Left forelimb (tissue), 1 donor: Measurements from ENCODE around the gene BCCIP.

Experiments
- DNase-seq: peaks from one replicate; pipeline ENCODE4 v3.0.0-alpha.2; 2018; ENCODE audit warnings: low spot score

BCCIP gene

DNA sequence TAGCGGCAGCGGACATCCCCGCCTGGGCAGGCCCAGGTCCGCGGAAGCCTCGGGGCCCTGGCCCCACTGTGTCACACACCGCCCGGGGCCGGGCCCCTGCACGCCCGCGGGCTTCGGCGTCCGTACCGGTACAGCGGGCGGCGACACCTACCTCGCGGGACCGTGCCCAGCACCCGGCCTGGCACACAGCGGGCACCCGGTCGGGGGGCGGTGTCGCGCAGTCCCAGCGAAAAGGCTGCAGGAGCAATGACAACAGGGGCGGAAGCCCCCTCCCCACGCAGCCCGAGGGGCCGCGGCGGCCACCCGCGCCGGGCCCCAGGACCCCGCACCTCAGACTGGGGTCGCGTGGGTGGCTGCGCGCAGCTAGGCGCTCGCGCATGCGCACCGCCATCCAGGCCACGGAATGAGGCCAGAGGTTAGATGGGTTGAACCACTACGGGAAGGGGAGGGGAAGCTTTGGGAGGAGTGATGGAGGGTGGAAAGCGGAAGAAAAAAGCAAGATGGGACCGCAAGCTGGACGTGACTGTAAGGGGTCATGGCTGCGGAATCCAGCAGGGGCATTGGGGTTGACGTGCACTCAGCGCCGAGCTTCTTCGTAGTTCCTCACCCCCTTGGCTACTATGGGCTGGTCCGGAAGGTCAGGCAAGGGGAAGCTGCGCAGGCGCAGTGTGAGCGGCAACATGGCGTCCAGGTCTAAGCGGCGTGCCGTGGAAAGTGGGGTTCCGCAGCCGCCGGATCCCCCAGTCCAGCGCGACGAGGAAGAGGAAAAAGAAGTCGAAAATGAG is at the start of gene BCCIP, which contains the start of gene UROS:
TSS of gene BCCIP (plus strand) at position 669 of the 785 bp plus-strand sequence. CDS start at position 681, 12 bp downstream.
TSS of gene UROS (minus strand) at position 381 of the 785 bp plus-strand sequence. CDS start 6,759 bp downstream, outside the sequence.
- peak; percentile 94 for DNase-seq

DNA sequence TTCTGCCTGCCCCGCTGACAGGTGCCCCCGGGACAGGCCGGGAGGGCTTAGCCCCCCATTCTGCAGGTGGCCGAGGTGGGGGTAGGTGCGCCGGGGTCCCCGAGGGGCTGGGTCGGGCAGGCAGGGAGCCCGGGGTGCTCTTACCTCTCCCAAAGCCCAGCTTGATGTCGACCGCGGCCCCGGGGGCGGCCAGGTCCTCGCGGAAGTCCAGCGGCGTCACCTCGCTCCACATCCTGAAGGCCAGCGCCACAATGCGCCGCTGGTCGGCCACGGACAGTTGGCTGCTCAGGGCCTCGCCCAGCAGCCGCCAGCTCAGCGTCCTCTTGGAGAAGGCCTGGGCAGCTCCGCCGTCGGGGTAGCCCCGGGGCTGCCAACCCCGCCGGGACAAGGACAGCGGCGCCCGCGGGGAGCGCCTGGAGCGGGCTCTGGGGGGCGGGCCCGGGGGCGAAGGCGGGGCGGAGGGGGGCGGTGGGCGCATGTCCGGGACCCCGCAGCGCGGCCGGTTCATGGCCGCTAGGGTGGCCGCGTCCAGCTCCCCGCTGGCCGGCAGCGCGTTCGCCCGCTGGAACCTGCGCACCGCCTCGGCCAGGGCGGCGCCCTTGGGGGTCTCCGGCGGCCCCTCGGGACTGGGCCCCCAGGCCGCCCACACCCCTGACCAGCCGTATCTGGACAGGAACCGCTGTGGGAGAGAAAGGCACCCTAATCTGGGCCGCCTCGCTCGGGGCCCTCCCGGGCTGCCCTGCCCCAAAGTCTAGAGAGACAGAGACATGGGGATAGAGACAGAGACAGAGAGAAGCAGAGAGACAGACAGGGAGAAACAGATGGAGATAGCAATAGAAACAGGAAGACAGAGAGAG is 49.4 kb upstream of the BCCIP start:
- DNase-seq: no peak

- no peak for DNase-seq
Measured at GRCh38 chr10:125774581-125775191, 48.7 kb upstream of the BCCIP start.

DNA sequence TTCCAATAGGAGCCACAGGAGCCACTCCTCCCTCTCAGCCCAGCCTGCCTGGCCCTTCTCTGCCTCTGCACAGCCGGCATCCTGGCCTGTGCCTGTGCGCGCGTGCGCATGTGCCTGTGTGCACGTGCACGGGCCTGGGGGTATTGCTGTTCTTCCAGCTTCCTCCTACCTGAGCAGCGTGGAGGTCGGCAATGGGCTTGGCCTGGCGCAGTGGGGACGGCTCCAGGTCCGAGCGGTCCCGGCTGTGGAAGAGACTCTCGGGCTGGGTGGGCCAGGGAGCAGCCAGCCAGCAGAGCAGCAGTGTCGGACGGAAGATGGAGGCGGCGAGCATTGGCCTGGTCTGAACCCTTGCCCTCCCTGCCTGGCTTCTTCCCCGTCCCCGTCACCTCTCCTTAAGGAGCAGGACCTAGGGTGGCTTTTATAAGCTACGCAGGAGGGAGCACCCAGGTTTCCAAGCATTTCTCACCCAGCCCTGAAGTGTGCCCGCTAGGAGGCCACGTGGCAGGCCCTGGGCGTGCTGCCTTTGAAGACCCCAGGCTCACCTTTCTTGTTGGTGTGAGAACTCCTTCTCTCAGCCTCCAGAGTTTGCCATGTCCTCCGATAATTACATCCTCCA is 47.7 kb upstream of the BCCIP start, which contains the start of gene MMP21:
TSS of gene MMP21 (minus strand) at position 331 of the 616 bp plus-strand sequence. CDS start at position 331, 0 bp downstream.
- no peak for DNase-seq

DNA sequence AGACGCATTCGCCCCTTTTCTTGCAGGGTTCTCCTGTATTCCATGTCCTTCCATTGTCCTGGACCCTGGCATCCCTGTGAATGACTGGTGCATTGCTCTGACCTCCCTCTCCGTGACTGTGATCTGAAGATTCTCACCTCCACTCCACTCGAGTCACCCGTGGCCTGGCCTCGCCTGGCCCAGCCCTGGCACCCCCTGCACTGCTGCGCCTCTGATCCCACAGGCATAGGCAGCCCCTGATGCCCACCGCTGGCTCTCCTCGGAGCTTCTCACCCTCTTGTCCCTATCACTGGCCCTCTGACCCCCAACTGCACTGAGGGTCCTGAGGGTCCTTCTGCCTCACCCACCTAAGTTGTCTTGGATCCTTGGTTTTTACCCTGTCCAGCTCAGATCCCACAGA is 45.5 kb upstream of the BCCIP start:
- DNase-seq: no peak

- DNase-seq: no peak
Measured at GRCh38 chr10:125778556-125778955, 44.8 kb upstream of the BCCIP start.

GRCh38 chr10:125779403-125780327 is 43.7 kb upstream of the BCCIP start:
- no peak for DNase-seq

DNA sequence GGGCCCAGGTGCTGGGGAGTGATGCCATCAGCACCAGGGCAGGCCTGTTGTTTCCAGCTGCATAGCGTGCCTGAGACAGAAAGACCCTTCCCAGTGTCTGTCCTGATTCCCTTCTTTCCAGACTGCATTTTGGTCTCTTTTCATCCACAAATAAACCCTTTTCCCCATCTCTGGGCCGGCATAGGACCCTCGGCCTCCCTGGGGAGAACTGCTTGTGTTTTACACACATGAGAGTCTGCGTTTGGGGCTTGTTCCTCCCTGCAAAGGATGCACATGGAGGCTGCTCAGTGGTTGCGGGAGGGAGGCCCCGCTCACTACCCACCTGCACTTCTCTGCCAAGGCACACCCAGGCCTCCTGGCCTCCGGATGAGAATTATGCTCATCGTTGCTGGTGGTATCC is 42.0 kb upstream of the BCCIP start:
- no peak for DNase-seq

GRCh38 chr10:125782054-125782453 is 41.3 kb upstream of the BCCIP start:
- no peak for DNase-seq

- DNase-seq: no peak
Measured at GRCh38 chr10:125782616-125783015, 40.7 kb upstream of the BCCIP start.

DNA sequence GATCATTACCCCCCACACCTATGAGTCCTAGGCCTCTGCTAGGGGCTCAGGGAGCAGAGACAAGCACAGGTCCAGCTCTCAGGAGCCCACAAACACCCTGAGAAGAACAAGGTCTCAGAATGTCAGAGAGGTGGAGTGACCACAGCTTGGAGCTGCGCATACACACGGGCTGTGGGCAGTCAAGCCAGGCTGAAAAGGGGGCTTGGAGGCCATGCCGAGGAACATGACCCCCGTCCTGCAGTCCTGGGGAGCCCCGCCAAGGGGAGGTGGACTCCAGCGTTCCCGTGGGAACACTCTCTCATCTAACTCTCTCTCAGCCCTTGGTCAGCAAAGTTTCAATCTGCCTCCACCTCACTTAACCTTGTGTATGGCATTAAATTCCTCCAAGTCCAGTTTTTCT is 39.9 kb upstream of the BCCIP start:
- DNase-seq: no peak

GRCh38 chr10:125783957-125784356 is 39.4 kb upstream of the BCCIP start:
- DNase-seq: no peak

DNA sequence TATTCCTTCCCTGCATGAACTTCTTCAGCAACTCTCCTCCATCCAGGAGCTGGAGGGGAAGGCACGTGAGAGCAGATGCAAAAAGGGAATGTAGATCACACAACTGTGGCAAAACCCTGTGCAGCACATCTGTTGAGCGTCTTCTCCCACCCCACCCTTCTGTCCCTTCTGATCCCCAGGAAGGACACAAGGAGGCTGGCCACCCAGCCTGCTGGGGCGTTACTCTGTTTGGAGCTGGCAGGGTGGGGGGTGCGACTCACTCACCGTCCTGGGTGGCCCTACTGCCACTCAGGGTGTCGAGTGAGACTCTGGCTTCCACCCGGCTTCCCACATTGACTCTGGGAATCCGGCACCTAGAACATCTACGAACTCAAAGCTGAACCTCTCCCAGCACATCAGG is 37.6 kb upstream of the BCCIP start:
- no peak for DNase-seq

DNA sequence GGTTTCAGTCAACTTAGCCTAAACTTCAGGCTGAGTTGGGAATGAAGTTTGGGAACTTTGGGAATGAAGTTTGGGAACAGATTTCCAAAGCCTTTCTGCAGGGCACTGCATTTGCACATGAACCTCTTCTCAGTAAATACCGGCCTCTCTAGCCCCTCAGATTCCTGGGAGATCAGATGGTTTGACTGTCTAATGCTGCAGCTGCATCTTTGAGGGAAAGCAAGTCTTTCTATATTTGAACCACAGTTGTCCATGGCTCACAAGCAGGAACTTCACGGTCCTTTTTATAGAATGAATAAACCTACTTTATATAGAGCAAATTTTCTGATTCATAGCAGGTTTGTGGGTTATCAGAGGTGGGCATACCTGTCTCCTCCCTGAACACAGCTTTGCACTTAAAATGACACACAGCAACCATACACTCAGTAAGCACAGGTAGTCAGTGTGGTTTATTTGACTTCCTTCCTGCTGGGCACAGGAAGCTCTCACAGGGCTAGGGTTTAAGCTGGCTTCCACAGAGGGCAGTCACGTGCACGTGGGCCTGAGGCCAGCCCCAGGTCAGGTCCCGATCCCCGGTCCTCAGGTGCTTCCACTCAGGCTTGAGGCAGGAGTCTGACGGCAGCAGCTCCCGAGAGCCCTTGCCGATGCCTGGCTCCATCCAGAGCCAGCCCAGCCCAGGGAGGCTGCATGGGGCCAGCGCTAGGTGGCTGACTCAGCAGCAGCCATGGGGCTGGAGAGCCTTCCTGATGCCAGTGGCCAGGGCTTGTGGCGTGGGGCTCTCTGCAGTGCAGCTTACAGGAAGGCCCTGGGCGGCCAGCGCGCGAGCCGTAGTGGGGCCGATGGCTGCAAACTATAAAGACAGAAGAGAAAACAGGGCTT is 35.0 kb upstream of the BCCIP start:
- DNase-seq: no peak

GRCh38 chr10:125792342-125793300 is 30.7 kb upstream of the BCCIP start:
- DNase-seq: peak; percentile 44

DNA sequence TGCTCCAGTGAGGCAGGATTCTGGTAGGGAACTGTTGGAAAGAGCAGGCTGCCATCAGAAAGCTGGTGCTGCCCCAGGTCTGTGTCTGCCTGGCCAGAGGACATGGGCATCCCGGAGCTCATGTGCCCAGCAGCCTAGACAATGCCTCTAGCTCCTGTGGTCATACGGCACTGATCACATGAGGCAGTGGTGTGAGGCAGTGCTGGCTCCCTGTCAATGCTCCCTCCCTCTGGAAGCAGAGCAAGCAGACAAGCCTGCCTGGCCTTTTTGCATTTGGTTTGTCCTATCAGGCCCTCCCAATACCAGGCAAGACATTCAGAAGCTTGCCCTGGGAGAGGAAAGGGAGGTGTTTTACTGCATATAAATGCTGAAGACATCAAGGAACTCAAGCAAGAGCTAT is 28.2 kb upstream of the BCCIP start:
- peak; percentile 40 for DNase-seq

DNA sequence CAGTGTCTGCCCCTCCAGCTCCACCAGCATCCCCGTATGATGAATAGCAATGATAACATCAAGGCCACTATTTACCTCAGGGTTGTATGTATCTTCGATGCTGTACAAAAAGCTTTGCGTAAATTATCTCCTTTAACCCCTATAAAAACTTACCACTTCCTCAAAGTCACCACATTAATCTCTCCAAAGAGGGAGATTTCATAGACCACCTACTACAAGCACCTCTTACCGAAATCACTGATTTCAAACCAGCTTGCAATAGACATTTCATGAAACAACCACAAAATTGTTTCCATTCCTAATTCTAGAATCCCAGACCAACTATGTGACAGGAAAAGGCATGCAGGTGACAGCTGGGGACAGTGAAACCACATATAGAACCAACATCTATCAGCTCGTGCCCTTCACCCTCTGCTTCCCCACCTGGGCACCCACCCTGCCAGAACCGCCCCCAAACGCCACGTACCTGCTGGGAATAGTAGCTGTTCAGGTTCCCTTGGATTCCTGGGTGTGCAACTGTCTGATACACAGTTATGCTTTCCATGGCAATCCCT is 27.6 kb upstream of the BCCIP start:
- no peak for DNase-seq

DNA sequence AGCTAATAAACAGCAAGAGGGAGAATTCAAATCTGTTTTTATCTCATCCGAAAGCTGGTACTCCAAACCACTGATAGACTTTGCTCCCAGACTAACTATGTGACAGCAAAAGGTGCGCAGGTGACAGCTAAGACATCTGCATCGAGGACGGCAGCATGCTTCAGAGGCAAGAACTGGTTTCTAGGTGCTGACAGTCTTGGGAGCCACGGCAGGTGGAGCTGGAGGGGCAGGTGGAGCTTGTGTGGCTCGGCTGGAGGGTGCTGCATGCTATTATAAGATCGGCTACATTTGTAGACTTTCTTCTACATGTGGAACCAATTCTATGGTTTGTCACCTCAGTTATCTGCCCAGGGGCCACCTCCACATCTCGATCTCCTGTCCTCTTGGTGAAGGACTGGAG is 25.9 kb upstream of the BCCIP start:
- peak; percentile 14 for DNase-seq
